ENCODE measurements around the gene DAPK3.

DAPK3 gene

DNA sequence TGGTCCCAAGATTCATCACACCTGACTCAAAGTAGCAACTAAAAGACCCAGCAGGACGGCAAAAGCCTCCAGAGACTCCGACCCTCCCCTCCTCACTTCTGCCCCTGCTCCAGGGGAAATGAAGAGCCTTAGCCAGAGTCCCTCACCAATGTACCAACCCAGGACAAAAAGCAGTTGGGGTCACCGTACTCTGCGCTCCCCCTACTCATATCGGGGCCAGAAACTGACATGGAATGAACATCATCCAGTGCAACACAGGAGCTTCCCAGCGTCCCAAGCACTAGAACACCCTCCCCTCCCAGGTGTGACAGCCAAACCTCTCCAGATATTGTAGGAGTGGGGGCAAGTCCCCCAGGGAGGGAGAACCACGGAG is 12.6 kb upstream of the DAPK3 start:
- TF ChIP-seq, protein P1, sequence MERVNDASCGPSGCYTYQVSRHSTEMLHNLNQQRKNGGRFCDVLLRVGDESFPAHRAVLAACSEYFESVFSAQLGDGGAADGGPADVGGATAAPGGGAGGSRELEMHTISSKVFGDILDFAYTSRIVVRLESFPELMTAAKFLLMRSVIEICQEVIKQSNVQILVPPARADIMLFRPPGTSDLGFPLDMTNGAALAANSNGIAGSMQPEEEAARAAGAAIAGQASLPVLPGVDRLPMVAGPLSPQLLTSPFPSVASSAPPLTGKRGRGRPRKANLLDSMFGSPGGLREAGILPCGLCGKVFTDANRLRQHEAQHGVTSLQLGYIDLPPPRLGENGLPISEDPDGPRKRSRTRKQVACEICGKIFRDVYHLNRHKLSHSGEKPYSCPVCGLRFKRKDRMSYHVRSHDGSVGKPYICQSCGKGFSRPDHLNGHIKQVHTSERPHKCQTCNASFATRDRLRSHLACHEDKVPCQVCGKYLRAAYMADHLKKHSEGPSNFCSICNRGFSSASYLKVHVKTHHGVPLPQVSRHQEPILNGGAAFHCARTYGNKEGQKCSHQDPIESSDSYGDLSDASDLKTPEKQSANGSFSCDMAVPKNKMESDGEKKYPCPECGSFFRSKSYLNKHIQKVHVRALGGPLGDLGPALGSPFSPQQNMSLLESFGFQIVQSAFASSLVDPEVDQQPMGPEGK (CRISPR knock-in tag; IDR thresholded peaks at IDR 0.05; ENCODE audit: borderline replicate concordance), result no peak
- TF ChIP-seq, protein P2, sequence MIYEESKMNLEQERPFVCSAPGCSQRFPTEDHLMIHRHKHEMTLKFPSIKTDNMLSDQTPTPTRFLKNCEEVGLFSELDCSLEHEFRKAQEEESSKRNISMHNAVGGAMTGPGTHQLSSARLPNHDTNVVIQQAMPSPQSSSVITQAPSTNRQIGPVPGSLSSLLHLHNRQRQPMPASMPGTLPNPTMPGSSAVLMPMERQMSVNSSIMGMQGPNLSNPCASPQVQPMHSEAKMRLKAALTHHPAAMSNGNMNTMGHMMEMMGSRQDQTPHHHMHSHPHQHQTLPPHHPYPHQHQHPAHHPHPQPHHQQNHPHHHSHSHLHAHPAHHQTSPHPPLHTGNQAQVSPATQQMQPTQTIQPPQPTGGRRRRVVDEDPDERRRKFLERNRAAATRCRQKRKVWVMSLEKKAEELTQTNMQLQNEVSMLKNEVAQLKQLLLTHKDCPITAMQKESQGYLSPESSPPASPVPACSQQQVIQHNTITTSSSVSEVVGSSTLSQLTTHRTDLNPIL (CRISPR knock-in tag; IDR thresholded peaks at IDR 0.05; ENCODE audit: low read depth), result no peak
- TF ChIP-seq, protein P3, sequence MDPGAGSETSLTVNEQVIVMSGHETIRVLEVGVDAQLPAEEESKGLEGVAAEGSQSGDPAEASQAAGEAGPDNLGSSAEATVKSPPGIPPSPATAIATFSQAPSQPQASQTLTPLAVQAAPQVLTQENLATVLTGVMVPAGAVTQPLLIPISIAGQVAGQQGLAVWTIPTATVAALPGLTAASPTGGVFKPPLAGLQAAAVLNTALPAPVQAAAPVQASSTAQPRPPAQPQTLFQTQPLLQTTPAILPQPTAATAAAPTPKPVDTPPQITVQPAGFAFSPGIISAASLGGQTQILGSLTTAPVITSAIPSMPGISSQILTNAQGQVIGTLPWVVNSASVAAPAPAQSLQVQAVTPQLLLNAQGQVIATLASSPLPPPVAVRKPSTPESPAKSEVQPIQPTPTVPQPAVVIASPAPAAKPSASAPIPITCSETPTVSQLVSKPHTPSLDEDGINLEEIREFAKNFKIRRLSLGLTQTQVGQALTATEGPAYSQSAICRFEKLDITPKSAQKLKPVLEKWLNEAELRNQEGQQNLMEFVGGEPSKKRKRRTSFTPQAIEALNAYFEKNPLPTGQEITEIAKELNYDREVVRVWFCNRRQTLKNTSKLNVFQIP (CRISPR knock-in tag; IDR thresholded peaks at IDR 0.05; ENCODE audit: borderline replicate concordance, low read depth), result no peak
- no peak for TF ChIP-seq TCF4 (CRISPR knock-in tag; IDR thresholded peaks at IDR 0.05; ENCODE audit: borderline replicate concordance)
- TF ChIP-seq ZFP3 (CRISPR knock-in tag; IDR thresholded peaks at IDR 0.05), result no peak
- TF ChIP-seq OSR1 (CRISPR knock-in tag; IDR thresholded peaks at IDR 0.05), result no peak
- ATAC-seq, result no peak

DNA sequence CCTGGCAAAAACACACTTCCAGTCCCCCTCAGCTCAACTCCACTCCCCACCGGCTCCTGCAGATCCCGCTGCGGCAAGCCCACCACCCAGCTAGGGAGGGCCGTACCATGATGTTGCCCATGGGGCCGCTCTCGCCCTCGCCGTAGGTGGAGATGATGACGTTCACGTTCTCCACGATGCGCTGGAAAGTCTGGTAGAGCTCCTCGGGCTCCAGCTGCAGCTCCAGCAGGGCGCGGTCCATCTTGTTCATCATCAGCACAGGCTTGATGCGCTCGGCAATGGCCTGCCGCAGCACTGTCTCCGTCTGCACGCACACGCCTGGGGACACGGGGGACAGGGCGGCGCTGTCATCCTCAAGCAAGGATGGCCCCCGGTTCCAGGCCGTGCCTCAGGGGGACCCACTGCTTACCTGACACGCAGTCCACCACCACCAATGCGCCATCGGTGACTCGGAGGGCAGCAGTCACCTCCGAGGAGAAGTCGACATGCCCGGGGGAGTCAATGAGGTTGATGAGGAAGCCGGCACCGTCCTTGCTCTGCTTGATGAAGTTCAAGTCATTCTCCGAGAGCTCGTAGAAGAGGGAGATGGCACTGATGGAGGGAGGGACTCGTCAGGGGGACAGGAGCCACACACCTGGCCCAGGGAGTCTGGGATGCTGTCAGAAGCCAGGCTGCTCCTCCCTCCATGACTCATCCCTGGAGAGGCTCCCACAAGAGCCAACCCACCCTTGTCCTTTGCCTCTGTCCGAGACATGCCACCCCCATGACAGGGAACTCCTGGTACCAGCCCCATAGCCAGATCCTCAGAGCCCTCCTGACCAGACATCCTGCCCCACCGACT is 12.0 kb upstream of the DAPK3 start:
- peak; percentile 11 for ATAC-seq
- TF ChIP-seq, protein P4, sequence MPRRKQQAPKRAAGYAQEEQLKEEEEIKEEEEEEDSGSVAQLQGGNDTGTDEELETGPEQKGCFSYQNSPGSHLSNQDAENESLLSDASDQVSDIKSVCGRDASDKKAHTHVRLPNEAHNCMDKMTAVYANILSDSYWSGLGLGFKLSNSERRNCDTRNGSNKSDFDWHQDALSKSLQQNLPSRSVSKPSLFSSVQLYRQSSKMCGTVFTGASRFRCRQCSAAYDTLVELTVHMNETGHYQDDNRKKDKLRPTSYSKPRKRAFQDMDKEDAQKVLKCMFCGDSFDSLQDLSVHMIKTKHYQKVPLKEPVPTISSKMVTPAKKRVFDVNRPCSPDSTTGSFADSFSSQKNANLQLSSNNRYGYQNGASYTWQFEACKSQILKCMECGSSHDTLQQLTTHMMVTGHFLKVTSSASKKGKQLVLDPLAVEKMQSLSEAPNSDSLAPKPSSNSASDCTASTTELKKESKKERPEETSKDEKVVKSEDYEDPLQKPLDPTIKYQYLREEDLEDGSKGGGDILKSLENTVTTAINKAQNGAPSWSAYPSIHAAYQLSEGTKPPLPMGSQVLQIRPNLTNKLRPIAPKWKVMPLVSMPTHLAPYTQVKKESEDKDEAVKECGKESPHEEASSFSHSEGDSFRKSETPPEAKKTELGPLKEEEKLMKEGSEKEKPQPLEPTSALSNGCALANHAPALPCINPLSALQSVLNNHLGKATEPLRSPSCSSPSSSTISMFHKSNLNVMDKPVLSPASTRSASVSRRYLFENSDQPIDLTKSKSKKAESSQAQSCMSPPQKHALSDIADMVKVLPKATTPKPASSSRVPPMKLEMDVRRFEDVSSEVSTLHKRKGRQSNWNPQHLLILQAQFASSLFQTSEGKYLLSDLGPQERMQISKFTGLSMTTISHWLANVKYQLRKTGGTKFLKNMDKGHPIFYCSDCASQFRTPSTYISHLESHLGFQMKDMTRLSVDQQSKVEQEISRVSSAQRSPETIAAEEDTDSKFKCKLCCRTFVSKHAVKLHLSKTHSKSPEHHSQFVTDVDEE (CRISPR knock-in tag; IDR thresholded peaks at IDR 0.05), result no peak
- TF ChIP-seq, protein P2 (CRISPR knock-in tag; IDR thresholded peaks at IDR 0.05; ENCODE audit: low read depth), result no peak
- TF ChIP-seq, protein P1 (CRISPR knock-in tag; IDR thresholded peaks at IDR 0.05; ENCODE audit: borderline replicate concordance), result no peak
- no peak for TF ChIP-seq ISL1 (CRISPR knock-in tag; IDR thresholded peaks at IDR 0.05)
- no peak for TF ChIP-seq ZFP3 (CRISPR knock-in tag; IDR thresholded peaks at IDR 0.05)
- no peak for TF ChIP-seq ZFP30 (CRISPR knock-in tag; IDR thresholded peaks at IDR 0.05)

DNA sequence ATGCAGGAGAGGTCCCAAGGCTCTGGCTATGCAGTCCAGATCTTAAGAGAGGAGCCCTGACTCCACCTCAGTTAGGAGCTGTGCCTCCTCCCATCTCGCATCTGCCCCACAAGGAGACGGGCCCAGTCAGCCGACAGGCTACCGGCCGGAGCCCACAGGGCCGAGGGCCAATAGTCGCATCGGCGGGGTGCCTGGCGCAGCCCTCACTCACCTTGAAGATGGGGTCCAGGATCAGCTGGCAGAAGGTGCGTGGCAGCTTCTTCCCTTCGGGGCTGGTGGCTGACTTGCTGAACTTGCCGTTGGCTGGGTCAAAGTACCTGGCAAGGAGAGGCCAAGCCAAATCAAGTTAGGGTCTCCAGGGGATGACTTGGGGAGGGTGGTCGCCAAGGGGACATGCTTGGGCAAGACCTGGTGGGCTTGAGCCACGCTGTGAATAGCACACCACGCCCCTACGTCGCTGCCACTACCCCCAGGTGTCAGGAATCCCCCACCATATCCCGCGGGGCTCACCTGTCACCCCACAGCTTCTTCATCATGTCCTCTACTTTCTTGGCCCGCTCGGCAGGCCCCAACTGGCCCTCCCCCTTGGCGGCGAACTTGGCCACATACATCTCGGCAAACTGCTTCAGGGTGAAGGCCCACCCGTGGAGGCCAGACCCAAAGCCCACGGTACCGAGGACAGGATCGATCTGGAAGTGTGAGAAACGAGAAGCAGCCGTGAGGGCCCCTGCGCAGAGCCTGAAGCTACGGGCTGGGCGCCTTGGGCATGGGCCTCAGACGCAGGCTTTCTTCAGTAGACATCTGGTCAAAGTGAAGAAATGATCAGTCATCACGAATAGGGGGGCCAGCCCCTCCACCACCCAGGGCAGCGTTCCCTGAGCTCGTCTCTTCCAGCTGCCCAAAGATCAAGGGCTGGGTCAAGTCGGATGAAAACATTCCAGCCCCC is 11.1 kb upstream of the DAPK3 start:
- no peak for ATAC-seq
- TF ChIP-seq, protein P3 (CRISPR knock-in tag; IDR thresholded peaks at IDR 0.05; ENCODE audit: borderline replicate concordance, low read depth), result no peak
- TF ChIP-seq, protein P2 (CRISPR knock-in tag; IDR thresholded peaks at IDR 0.05; ENCODE audit: low read depth), result no peak
- TF ChIP-seq ZNF565 (CRISPR knock-in tag; conservative IDR thresholded peaks at IDR 0.05; ENCODE audit: low read depth), result no peak
- no peak for TF ChIP-seq ARNTL (CRISPR knock-in tag; IDR thresholded peaks at IDR 0.05; ENCODE audit: borderline replicate concordance, low read depth)
- TF ChIP-seq ISL1 (CRISPR knock-in tag; IDR thresholded peaks at IDR 0.05), result no peak
- no peak for TF ChIP-seq PPARA (CRISPR knock-in tag; IDR thresholded peaks at IDR 0.05; ENCODE audit: borderline replicate concordance)
- TF ChIP-seq BACH2 (CRISPR knock-in tag; IDR thresholded peaks at IDR 0.05; ENCODE audit: borderline replicate concordance), result no peak
- no peak for TF ChIP-seq TOX (CRISPR knock-in tag; IDR thresholded peaks at IDR 0.05; ENCODE audit: borderline replicate concordance)
- TF ChIP-seq, protein P1 (CRISPR knock-in tag; IDR thresholded peaks at IDR 0.05; ENCODE audit: borderline replicate concordance), result no peak
- TF ChIP-seq ZC3H10 (CRISPR knock-in tag; IDR thresholded peaks at IDR 0.05), result no peak
- no peak for TF ChIP-seq ESRRG (CRISPR knock-in tag; IDR thresholded peaks at IDR 0.05)
- TF ChIP-seq OSR1 (CRISPR knock-in tag; IDR thresholded peaks at IDR 0.05), result no peak
